ENCODE measurements around the gene DLEC1. TPM values are rescaled to one million over a fixed set of nuclear protein-coding genes. Genes with fewer than 3 reads are reported as not detected.

DLEC1 gene
- total and polyA plus RNA-seq, 9 of the 15 experiments (the other 6 are each of a cell fraction or from before 2014, with no cell fraction given), result 0.07 to 0.08 TPM; not detected in 7

GRCh38 chr3:38154033-38154494 lies 115.1 kb downstream of the DLEC1 start:
- no peak overlapping the region for H2AFZ ChIP-seq (ENCODE audit: low read depth, low read length)
- no peak for DNase-seq (ENCODE audit: extremely low read depth in 1 of 4, low spot score in 3 of 4)
- H3K4me3 ChIP-seq, result no peak overlapping the region
- in situ Hi-C loops (cut with MboI) (no loop called here), intact Hi-C loops (cut with micrococcal nuclease) (no loop called here)
- CTCF ChIA-PET (ENCODE audit: low intra/inter-chr PET ratio), result no interaction called here
- no peak for ATAC-seq
- no peaks in the 10 kb centered on the region for H3K9me3 ChIP-seq (replicated peaks; ENCODE audit: control insufficient read depth, insufficient read depth, low read depth, low read length)
- H3K4me1 ChIP-seq (replicated peaks in 1 of 2; ENCODE audit: control insufficient read depth in 2 of 2, insufficient read depth in 2 of 2, low read length in 2 of 2), result peaks cover 9 to 32% of the 10 kb centered on the region in 2 experiments
- BruUV-seq (replicated peaks), result no TSS peak
- FAIRE-seq, result no peak
- no peak overlapping the region for H3K27ac ChIP-seq (ENCODE audit: extremely low read depth, low read depth, low read length)
- no peaks in the 10 kb centered on the region for H3K79me2 ChIP-seq (ENCODE audit: control insufficient read depth, insufficient read depth, low read length)
- 69% methylated on average over 2 of the region's 2 CpGs for WGBS (ENCODE audit: insufficient coverage, low coverage, missing lambda C conversion rate)
- no peak for TF ChIP-seq CEBPG (CRISPR knock-in tag; IDR thresholded peaks at IDR 0.05)
- peak; percentile 81 to 89 for TF ChIP-seq CEBPG (tag; conservative IDR thresholded peaks at IDR 0.05 in 1 of 2, IDR thresholded peaks at IDR 0.05 in 1 of 2)
- TF ChIP-seq ZNF316 (IDR thresholded peaks at IDR 0.05), result peak; percentile 11; the same call in 1 of the 2 replicates
- TF ChIP-seq CGGBP1 (CRISPR knock-in tag; IDR thresholded peaks at IDR 0.05), result no peak
- peak; percentile 55 for TF ChIP-seq CEBPB (tag; IDR thresholded peaks at IDR 0.05)
- H3K36me3 ChIP-seq (ENCODE audit: control insufficient read depth, insufficient read depth, low read length), result no peaks in the 10 kb centered on the region
- no peaks in the 10 kb centered on the region for H4K20me1 ChIP-seq (replicated peaks; ENCODE audit: control insufficient read depth, insufficient read depth, low read length)
- POLR2A ChIA-PET, result interaction anchor here (3.1 to 4.3 kb wide), 2 partner anchors 10 to 13 kb away, joined by 14 to 29 read pairs; partner anchors contain the start of gene OXSR1
- no peak overlapping the region for H3K4me2 ChIP-seq (ENCODE audit: insufficient read depth, low read length)
- no peaks in the 10 kb centered on the region for H3K27me3 ChIP-seq (ENCODE audit: control insufficient read depth in 2 of 2, insufficient read depth in 2 of 2, low read length in 2 of 2)
- H3K9ac ChIP-seq (ENCODE audit: insufficient read depth in 1 of 2, low read depth in 2 of 2, low read length in 2 of 2), result no peak overlapping the region
- no peaks in the 10 kb centered on the region for H3K9me1 ChIP-seq (ENCODE audit: control insufficient read depth, insufficient read depth, low read length)

- Histone ChIP-seq H3K79me2 (ENCODE audit: control insufficient read depth, insufficient read depth, low read length) (no peaks in the 10 kb centered on the region), H2AFZ (ENCODE audit: low read depth, low read length) (no peak overlapping the region), H3K4me1 (replicated peaks in 1 of 2; ENCODE audit: control insufficient read depth in 2 of 2, insufficient read depth in 2 of 2, low read length in 2 of 2) (peaks cover 4 to 25% of the 10 kb centered on the region in 2 experiments), H3K27me3 (ENCODE audit: control insufficient read depth in 2 of 2, insufficient read depth in 2 of 2, low read length in 2 of 2) (no peaks in the 10 kb centered on the region), H3K9me3 (replicated peaks; ENCODE audit: control insufficient read depth, insufficient read depth, low read depth, low read length) (no peaks in the 10 kb centered on the region), H3K27ac (ENCODE audit: extremely low read depth, low read depth, low read length) (no peak overlapping the region), H3K4me3 (no peak overlapping the region), H3K9me1 (ENCODE audit: control insufficient read depth, insufficient read depth, low read length) (no peaks in the 10 kb centered on the region), H4K20me1 (replicated peaks; ENCODE audit: control insufficient read depth, insufficient read depth, low read length) (no peaks in the 10 kb centered on the region), H3K36me3 (ENCODE audit: control insufficient read depth, insufficient read depth, low read length) (no peaks in the 10 kb centered on the region), H3K4me2 (ENCODE audit: insufficient read depth, low read length) (no peak overlapping the region), H3K9ac (ENCODE audit: insufficient read depth in 1 of 2, low read depth in 2 of 2, low read length in 2 of 2) (no peak overlapping the region)
- 11% methylated on average over 2 of the region's 2 CpGs for WGBS (ENCODE audit: insufficient coverage, low coverage, missing lambda C conversion rate)
- no TSS peak for BruUV-seq (replicated peaks)
- ATAC-seq (no peak), FAIRE-seq (no peak), DNase-seq (ENCODE audit: extremely low read depth in 1 of 4, low spot score in 3 of 4) (no peak)
- intact Hi-C loops (cut with micrococcal nuclease) (no loop called here), in situ Hi-C loops (cut with MboI) (no loop called here)
- TF ChIP-seq ZNF695 (CRISPR knock-in tag; IDR thresholded peaks at IDR 0.05) (no peak), PHF21A (IDR thresholded peaks at IDR 0.05; ENCODE audit: borderline replicate concordance, low read depth) (no peak), NFYB (IDR thresholded peaks at IDR 0.05; ENCODE audit: extremely low read depth, insufficient read length) (no peak), BHLHE40 (IDR thresholded peaks at IDR 0.05; ENCODE audit: low read length) (no peak), MAFK (IDR thresholded peaks at IDR 0.05; ENCODE audit: low read length) (no peak), SREBF2 (CRISPR knock-in tag; IDR thresholded peaks at IDR 0.05) (no peak), ZNF165 (CRISPR knock-in tag; IDR thresholded peaks at IDR 0.05; ENCODE audit: borderline replicate concordance) (no peak)
- POLR2A ChIA-PET, result interaction anchor here (3.1 to 4.3 kb wide), 2 partner anchors 9 to 13 kb away, joined by 14 to 29 read pairs; partner anchors contain the start of gene OXSR1
- CTCF ChIA-PET (ENCODE audit: low intra/inter-chr PET ratio), result no interaction called here
Observed at GRCh38 chr3:38154625-38155255, 115.7 kb downstream of the DLEC1 start.
